GM12878 (cell line): ENCODE results near the gene DMD. TPM values are rescaled to one million over a fixed set of nuclear protein-coding genes. Genes with fewer than 3 reads are reported as not detected.

Experiments used
- ATAC-seq: fragments of 200-7000 bp; cut with Tn5 transposase; 3 replicates; pipeline ENCODE4 v1.9.1; 2020; ENCODE audit warnings: mild to moderate bottlenecking, moderate library complexity
- Bru-seq: library from RNA; stranded (reverse); fragments of 400-500 nt; gene quantifications from one replicate; lab custom pipeline; 2021; lab: Mats Ljungman, UMichigan
- BruChase-seq, 2 experiments: library from RNA; stranded (reverse); fragments of 400-500 nt; gene quantifications; one replicate each; lab custom pipeline; 2021; lab: Mats Ljungman, UMichigan
- BruUV-seq: library from RNA; stranded (reverse); fragments of 400-500 nt; replicated peaks from 2 replicates; lab custom pipeline; 2021; lab: Mats Ljungman, UMichigan
- CTCF ChIA-PET: fragments of 300-600 bp; sonication (Branson Sonifier 250); formaldehyde crosslinking; extraction: SDS; loops from one replicate; lab custom pipeline; 2021; ENCODE audit warnings: inconsistent platforms; lab: Yijun Ruan, JAX
- POLR2A ChIA-PET: fragments of 350-600 bp; formaldehyde crosslinking; extraction: SDS; loops from one replicate; lab custom pipeline; 2021; ENCODE audit warnings: inconsistent platforms; lab: Charles Lee
- RAD21 ChIA-PET: fragments of 300-600 bp; sonication (Branson Sonifier 250); formaldehyde crosslinking; loops from one replicate; lab custom pipeline; 2023; ENCODE audit warnings: antibody characterized with exemption; ENCODE audit not compliant: unreplicated experiment; lab: Charles Lee
- SMC1A ChIA-PET: fragments of 300-600 bp; sonication (Branson Sonifier 250); formaldehyde crosslinking; loops from one replicate; lab custom pipeline; 2023; ENCODE audit not compliant: unreplicated experiment, uncharacterized antibody; lab: Charles Lee
- DNase-seq: peaks from one replicate; pipeline ENCODE4 v3.0.0-alpha.2; 2011; ENCODE audit warnings: low read depth, low spot score
- FAIRE-seq: peaks from 3 replicates; lab custom pipeline; 2011; peaks lifted over from hg19 to GRCh38; lab: Jason Lieb, UNC
- H2AFZ ChIP-seq: 2 replicates; pipeline ENCODE4 v1.6.0; 2011; ENCODE audit warnings: low read depth, low read length, control low read depth; ENCODE audit not compliant: control insufficient read depth
- H3K27ac ChIP-seq: 2 replicates; pipeline ENCODE4 v1.5.1; 2011; ENCODE audit warnings: control low read depth; ENCODE audit not compliant: control insufficient read depth, insufficient read depth
- H3K27me3 ChIP-seq, 2 experiments: replicated peaks in 1 of 2; 2 replicates each; pipeline versions ENCODE4 v1.6.0 to v1.6.1; 2011; ENCODE audit warnings: low read length in 1 of 2; ENCODE audit not compliant: control insufficient read depth in 2 of 2, insufficient read depth in 2 of 2
- H3K36me3 ChIP-seq, 2 experiments: 2 replicates each; pipeline ENCODE4 v1.5.1; 2011; ENCODE audit warnings: low read length in 1 of 2; ENCODE audit not compliant: control insufficient read depth in 2 of 2, insufficient read depth in 2 of 2
- H3K4me1 ChIP-seq: 2 replicates; pipeline ENCODE4 v1.6.1; 2011; ENCODE audit warnings: mild to moderate bottlenecking, low read length, moderate library complexity, mixed read lengths; ENCODE audit not compliant: control insufficient read depth, insufficient read depth
- H3K4me2 ChIP-seq: 2 replicates; pipeline ENCODE4 v1.6.0; 2011; ENCODE audit warnings: control low read depth; ENCODE audit not compliant: control insufficient read depth, insufficient read depth
- H3K4me3 ChIP-seq: fragments of 200-600 bp; sonication (generic); 2 replicates; pipeline ENCODE4 v1.5.1; 2016
- H3K79me2 ChIP-seq: 2 replicates; pipeline ENCODE4 v1.6.0; 2011; ENCODE audit warnings: low read length; ENCODE audit not compliant: control insufficient read depth, insufficient read depth
- H3K9ac ChIP-seq: 2 replicates; pipeline ENCODE4 v1.8.0; 2011; ENCODE audit warnings: low read length, control low read depth, mixed read lengths; ENCODE audit not compliant: control insufficient read depth, insufficient read depth
- H3K9me3 ChIP-seq: replicated peaks from 3 replicates; pipeline ENCODE4 v1.5.1; 2011; ENCODE audit warnings: mild to moderate bottlenecking, low read length; ENCODE audit not compliant: control insufficient read depth, insufficient read depth
- H4K20me1 ChIP-seq: 2 replicates; pipeline ENCODE4 v1.6.0; 2011; ENCODE audit not compliant: control insufficient read depth, insufficient read depth
- CBX5 ChIP-seq: sonication (generic); IDR thresholded peaks from 2 replicates; pipeline ENCODE4 v1.6.1; 2016; ENCODE audit warnings: low read depth, moderate library complexity, mild to moderate bottlenecking, inconsistent platforms
- CTCF ChIP-seq, 3 experiments: IDR thresholded peaks in 2 of 3; conservative IDR thresholded peaks in 1 of 3; 2 replicates each; pipeline ENCODE4 v1.5.1; 2011; ENCODE audit warnings: low read depth in 3 of 3, low read length in 3 of 3, mild to moderate bottlenecking in 3 of 3, control low read depth in 2 of 3, moderate library complexity in 2 of 3, inconsistent platforms in 1 of 3, mixed read lengths in 1 of 3; ENCODE audit not compliant: control insufficient read depth in 2 of 3, insufficient read depth in 1 of 3; ENCODE audit errors: extremely low read depth in 1 of 3
- JUNB ChIP-seq: IDR thresholded peaks from 2 replicates; pipeline ENCODE4 v1.6.1; 2016; ENCODE audit warnings: antibody characterized with exemption, mild to moderate bottlenecking
- MLLT1 ChIP-seq: fragments of 450-650 bp; IDR thresholded peaks from 2 replicates; pipeline ENCODE4 v1.6.1; 2016; ENCODE audit warnings: mild to moderate bottlenecking
- MTA3 ChIP-seq: IDR thresholded peaks from 2 replicates; pipeline ENCODE4 v1.6.1; 2012; ENCODE audit warnings: low read length, inconsistent platforms, borderline replicate concordance
- NFIC ChIP-seq: IDR thresholded peaks from 2 replicates; pipeline ENCODE4 v1.6.1; 2012; ENCODE audit warnings: low read depth, mild to moderate bottlenecking, inconsistent platforms, low read length, moderate library complexity
- PAX5 ChIP-seq: IDR thresholded peaks from 2 replicates; pipeline ENCODE4 v1.6.1; 2011; ENCODE audit warnings: low read depth, low read length, borderline replicate concordance
- STAT3 ChIP-seq: IDR thresholded peaks from 2 replicates; pipeline ENCODE4 v1.6.1; 2011; ENCODE audit warnings: low read depth, low read length, improper control_type of control experiment
- WGBS: methylation state at CpG from one replicate; pipeline ENCODE4 v1.1.6; 2016; ENCODE audit warnings: low lambda C conversion rate; ENCODE audit not compliant: insufficient replicate concordance, insufficient coverage; ENCODE audit errors: missing lambda C conversion rate; 5-methylcytosine and 5-hydroxymethylcytosine counted together
- in situ Hi-C: fragments of 300-500 bp; cut with MboI; formaldehyde crosslinking; loops from 9 replicates; pipeline ENCODE4 v1.14.3; 2018; ENCODE audit warnings: mixed read lengths
- intact Hi-C: fragments of 100-400 bp; cut with micrococcal nuclease; formaldehyde crosslinking; loops from one replicate; pipeline ENCODE4 v1.14.2; 2022; ENCODE audit not compliant: unreplicated experiment
- long read RNA-seq, 2 experiments: library from polyadenylated mRNA; unstranded; transcript quantifications; one replicate each; pipeline ENCODE4 v2.0.0, GENCODE V29; 2019 to 2020
- polyA minus RNA-seq, 3 experiments: library from RNA; depleted of rRNA, polyadenylated mRNA; stranded (reverse); fragments of >200 nt; gene quantifications; 2 replicates each; pipeline ENCODE4 v1.2.3, GENCODE V29; 2011
- polyA plus RNA-seq, 11 experiments: library from polyadenylated mRNA; depleted of rRNA in 4 of 11; unstranded in 6 of 11; stranded (reverse) in 5 of 11; fragments of >200 nt; fragmentation: Nextera tagmentation in 4 of 11; fragmentation: Illumina TruSeq in 1 of 11; extraction: Ambion mirVana in 4 of 11; extraction: Trizol in 1 of 11; gene quantifications; 1 replicate in 1 of 11; 2 replicates in 10 of 11; pipeline versions ENCODE4 v1.2.1 to v1.2.3, GENCODE V29; 2011 to 2016; ENCODE audit warnings: inconsistent platforms in 2 of 11, missing spikeins in 2 of 11, low read depth in 1 of 11
- total RNA-seq, 4 experiments: library from RNA; depleted of rRNA in 3 of 4; stranded (reverse); fragments of >200 nt in 3 of 4; fragmentation: Illumina TruSeq in 1 of 4; extraction: Trizol in 1 of 4; gene quantifications; 2 replicates each; pipeline versions ENCODE4 v1.2.1 to v1.2.3, GENCODE V29; 2013 to 2021

DMD gene
- 26.8 and 33.3 TPM in 2 replicates for total RNA-seq (2013; cell fraction: nucleolus; rRNA removed)
- 3.5 and 4.3 TPM in 2 replicates for total RNA-seq (2014; rRNA removed)
- total RNA-seq (2014; rRNA removed; fragmentation: Illumina TruSeq; extraction: Trizol), result 4.3 and 4.4 TPM in 2 replicates
- total RNA-seq (2021), result 3.8 and 4.4 TPM in 2 replicates
- polyA plus RNA-seq (2011; ENCODE audit: low read depth), result 3.4 TPM
- 24.3 and 28.7 TPM in 2 replicates for polyA plus RNA-seq (2011; rRNA removed)
- 10.4 and 11.1 TPM in 2 replicates for polyA plus RNA-seq (2011; cell fraction: cytosol; rRNA removed)
- polyA plus RNA-seq (2011; cell fraction: nucleus; rRNA removed), result 9.5 and 11.4 TPM in 2 replicates
- 4.5 and 7.2 TPM in 2 replicates for polyA plus RNA-seq (2012)
- polyA plus RNA-seq (2014; fragmentation: Illumina TruSeq; extraction: Trizol), result 5.3 and 5.9 TPM in 2 replicates
- 1 to 10 TPM; 1.4 to 2.0 TPM for polyA plus RNA-seq (2014; fragmentation: Nextera tagmentation; extraction: Ambion mirVana)
- 3.3 and 3.7 TPM in 2 replicates for polyA plus RNA-seq (2014; rRNA removed)
- 1 to 10 TPM; 5.2 to 5.3 TPM for polyA plus RNA-seq (2016; fragmentation: Nextera tagmentation; extraction: Ambion mirVana)
- 15.4 and 17.7 TPM in 2 replicates for polyA minus RNA-seq (2011; rRNA and poly(A)+ RNA removed)
- polyA minus RNA-seq (2011; cell fraction: cytosol; rRNA and poly(A)+ RNA removed), result 4.9 and 5.7 TPM in 2 replicates
- 6.4 and 7.7 TPM in 2 replicates for polyA minus RNA-seq (2011; cell fraction: nucleus; rRNA and poly(A)+ RNA removed)
- Bru-seq, nascent RNA, result percentile 42 among the genes with signal in this experiment
- percentile 39 among the genes with signal in this experiment for BruChase-seq, experiment 1, labeled RNA remaining after a 6-hour chase
- BruChase-seq, experiment 2, labeled RNA remaining after a 2-hour chase, result percentile 36 among the genes with signal in this experiment
- long read RNA-seq, experiment 1, partial matches to known transcripts, result 11 of 17 reads
- long read RNA-seq, experiment 1, other reads (novel, unspliced or antisense), result 6 of 17 reads
- long read RNA-seq, experiment 2, partial matches to known transcripts, result 17 of 47 reads
- long read RNA-seq, experiment 2, other reads (novel, unspliced or antisense), result 30 of 47 reads

GRCh38 chrX:33211356-33212260 is at the start of gene DMD:
DMD (minus strand) TSS chrX:33211549; CDS start chrX:33211312, 237 bp downstream.
- Histone ChIP-seq H3K4me2 (no peak within 1 kb of the TSS), H3K79me2 (no peaks in the 10 kb centered on the region), H3K27ac (no peak within 1 kb of the TSS), H4K20me1 (no peaks in the 10 kb centered on the region), H3K27me3 (no peaks in the 10 kb centered on the region), H2AFZ (no peak within 1 kb of the TSS), H3K4me3 (no peak within 1 kb of the TSS), H3K9ac (no peak within 1 kb of the TSS), H3K36me3 (no peaks in the 10 kb centered on the region), H3K4me1 (no peaks in the 10 kb centered on the region), H3K9me3 (no peaks in the 10 kb centered on the region)
- 36% methylated on average over 6 of the region's 6 CpGs for WGBS
- ChIA-PET RAD21 (no interaction called here), SMC1A (no interaction called here), CTCF (no interaction called here), POLR2A (no interaction called here)
- in situ Hi-C loops, result no loop called here
- TF ChIP-seq JUNB, result no peak
- no peak for TF ChIP-seq STAT3
- no peak for TF ChIP-seq MLLT1
- TF ChIP-seq CBX5, result no peak
- TF ChIP-seq NFIC, result no peak
- no peak for TF ChIP-seq CTCF (IDR thresholded peaks at IDR 0.05 in 2 of 3, conservative IDR thresholded peaks at IDR 0.05 in 1 of 3; ENCODE audit: control insufficient read depth in 2 of 3, extremely low read depth in 1 of 3, insufficient read depth in 1 of 3, low read depth in 3 of 3, low read length in 3 of 3)
- TF ChIP-seq PAX5, result no peak
- no peak for TF ChIP-seq MTA3
- intact Hi-C loops, result no loop called here
- no peak for DNase-seq
- FAIRE-seq, result no peak
- no peak for ATAC-seq
- no TSS peak for BruUV-seq
